ENCODE data around the gene NEURL3.

The NEURL3 gene

DNA sequence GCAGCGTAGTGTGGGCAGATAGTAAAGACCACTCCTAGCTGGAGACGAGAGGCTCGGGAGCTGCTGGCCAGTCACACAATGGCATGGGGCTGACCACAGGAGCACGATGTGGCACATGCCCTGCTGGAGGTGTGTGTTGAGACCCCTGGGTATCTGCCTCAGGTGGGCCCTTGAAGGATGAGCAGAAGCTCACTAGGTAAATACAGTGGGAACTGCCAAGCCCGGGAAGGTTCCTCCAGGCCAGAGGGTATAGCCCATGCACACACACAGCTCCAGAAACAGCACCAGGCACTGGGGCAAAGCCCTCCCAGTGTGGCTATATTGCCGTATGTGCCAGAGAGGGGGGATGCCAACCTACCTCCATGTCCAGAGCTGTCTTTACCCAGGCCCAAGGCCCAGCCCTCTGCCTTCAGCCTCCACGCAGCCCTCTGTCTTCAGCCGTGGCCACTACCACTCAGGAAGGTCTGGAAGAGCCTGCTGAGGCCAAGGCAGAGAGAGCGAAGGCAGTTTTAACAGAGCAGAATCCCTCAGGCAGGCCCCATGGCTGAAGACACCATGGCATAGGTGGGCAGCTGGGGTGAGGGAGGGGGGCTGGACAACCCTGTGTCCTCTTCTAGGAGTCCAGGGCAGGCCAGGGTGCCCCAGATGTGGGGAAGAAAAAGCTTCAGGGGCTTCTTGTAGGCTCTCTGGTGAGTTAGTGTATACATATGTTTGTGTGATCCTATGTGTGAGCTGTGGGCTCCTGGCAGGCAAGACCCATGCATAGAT is 24.4 kb upstream of the NEURL3 start:
- in situ Hi-C loops (cut with MboI; ENCODE audit: low sequenced_read_pairs): loop anchor here (25.0 kb wide), 1 partner anchor 517 kb away; no protein-coding TSS in a partner anchor

DNA sequence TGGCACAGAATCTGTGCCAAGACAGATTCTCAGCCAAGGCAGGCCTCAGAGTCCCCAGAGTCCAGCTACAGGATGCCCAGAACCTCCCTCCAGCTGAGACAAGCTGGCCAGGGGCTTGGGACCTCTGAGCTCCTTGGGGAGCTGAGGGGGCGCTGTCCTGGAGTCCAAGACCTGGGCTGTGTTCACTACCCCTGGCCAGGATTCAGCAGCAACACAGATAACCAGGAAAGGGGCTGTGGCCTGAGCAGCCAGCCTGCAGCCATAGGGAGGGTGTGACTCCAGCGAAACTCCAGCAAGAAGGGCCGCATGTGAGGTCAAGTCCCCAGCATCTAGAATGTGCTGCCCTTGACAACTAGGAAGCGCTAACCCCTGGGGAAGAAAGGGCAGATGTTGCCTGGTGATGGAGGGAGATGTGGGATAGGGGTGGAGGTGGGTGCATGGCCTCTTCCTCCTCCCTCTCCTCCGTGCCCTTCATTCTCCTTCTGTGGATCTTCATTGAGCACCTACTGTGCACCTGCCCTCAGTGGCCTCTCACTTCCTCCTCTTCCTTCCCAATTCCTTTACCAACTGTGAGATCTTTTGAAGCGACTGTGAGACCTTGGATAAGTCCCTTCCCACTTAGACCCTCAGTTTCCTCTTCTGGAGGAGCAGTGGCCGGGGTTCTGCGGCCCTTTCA is 23.7 kb upstream of the NEURL3 start:
- in situ Hi-C loops (cut with MboI; ENCODE audit: low sequenced_read_pairs): loop anchor here (25.0 kb wide), 1 partner anchor 517 kb away; no protein-coding TSS in a partner anchor

DNA sequence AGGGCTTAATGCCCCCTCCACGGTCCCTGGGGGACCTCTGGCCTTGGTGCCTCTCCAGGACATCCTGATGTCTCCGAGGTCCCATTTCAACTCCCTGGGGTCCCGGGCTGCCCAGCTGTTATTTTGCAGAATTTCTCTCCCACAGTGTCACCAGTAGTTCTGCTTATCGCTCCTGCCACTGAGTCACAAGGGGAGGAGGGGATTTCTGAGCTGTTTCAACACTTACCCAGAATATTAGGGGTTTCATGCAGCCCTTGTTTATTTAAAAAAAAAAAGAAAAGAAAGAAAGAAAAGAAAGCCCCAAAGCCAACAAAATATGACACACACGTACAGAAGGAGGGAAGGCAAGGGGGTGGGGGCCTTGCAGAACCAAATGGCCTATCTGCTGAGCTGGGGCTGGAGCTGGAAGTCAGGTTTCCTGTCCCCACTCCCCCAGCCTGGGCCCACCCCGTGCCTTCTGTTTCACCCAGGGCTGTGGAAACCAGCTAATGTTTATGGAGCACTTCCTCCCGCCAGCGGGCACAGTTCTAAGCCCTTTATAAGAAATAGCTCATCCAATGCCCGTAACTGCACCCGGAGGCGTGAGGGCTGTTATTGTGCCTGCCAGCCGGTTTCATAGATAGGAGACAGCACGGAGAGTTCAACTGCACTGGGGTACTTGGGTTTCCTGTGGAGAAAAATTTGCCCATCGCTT is 23.0 kb upstream of the NEURL3 start:
- in situ Hi-C loops (cut with MboI; ENCODE audit: low sequenced_read_pairs): loop anchor here (25.0 kb wide), 1 partner anchor 516 kb away; no protein-coding TSS in a partner anchor

DNA sequence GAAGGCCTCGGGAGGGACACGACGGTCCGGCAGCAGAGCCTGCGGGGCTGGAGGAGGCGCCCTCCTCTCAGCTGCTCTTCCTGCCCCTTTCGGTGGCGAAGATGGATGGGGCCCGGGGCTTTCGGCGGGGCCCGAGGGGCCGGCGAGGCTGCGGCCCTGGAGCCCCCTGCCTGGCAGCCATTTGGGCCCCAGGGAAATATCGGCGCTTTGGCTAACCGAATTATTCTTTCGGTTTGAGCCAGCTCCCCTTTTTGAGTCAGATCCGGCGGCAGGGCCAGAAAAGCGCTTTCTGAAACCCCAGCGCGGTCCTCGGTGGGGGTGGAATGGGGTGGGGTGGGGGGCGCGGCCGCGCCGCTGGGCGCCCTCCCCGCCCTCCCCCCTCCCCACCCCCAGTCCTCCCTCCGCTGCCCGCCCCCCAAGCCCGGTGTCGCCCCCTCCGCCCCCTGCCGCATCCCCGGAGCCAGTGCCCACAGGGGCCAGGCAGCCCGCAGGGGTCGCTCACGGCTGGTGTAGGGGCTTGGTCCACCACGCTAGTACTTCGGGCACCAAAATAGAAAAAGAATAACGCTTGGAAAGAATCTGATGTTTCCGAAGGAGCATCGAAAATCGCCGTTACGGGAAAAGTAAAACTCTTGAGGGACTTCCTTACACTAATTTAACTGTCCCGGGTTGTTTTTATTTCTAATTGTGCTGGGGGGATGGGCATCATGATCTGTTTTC is 22.3 kb upstream of the NEURL3 start:
- in situ Hi-C loops (cut with MboI; ENCODE audit: low sequenced_read_pairs): loop anchor here (25.0 kb wide), 1 partner anchor 515 kb away; no protein-coding TSS in a partner anchor

DNA sequence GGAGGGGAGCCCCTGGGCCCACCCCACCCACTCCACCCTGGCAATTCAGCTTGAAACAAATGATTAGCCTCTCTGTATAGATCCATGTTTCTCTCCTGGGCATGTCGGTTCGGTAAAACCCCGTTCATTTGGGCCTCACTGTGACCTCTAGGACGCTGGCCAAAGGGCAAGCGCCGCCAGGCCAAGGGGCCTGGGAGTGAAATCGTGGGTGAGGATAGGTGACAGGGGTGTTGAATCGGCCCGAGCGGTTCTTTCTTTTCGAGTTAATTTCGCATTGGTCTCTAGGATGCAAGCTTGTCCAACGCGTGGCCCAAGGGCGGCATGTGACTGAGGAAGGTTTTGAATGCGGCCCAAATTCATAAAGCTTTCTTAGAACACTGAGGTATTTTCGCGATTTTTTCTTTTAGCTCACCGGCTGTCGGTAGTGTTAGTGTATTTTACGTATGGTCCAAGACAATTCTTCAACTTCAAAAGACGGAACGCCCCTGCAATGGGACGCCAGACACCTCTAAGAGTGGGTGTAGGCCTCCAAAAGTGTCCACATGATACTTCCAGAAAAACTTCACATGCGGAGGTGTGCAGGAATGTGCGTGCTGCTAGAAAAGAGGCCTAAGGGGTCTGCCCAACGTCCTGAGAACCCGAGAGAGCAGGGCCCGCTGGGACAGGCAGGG is 21.6 kb upstream of the NEURL3 start:
- in situ Hi-C loops (cut with MboI; ENCODE audit: low sequenced_read_pairs): loop anchor here (25.0 kb wide), 1 partner anchor 514 kb away; no protein-coding TSS in a partner anchor

DNA sequence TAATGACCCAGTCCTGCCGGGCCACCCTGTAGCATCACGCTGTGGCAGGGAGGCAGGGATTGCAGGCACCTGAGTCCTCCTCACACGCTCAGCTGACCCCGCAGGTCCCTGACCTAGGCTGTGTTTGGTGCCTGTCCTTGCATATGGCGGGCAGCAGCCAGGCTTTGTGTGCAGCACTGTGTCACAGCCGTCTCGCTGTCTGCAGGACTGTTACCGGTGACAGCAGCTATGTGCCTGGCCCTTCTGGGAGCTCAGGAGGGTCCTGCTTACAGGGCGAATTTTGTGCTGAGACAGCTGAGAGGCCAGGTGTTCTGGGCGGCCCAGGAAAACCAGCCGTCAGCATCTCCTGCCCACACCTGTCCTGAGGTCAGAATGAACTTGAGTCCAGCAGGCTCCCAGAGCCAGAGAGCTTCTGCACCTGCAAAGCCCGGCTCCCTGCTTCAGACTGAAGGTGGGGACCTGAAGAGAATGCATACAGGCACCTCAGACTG is 21.0 kb upstream of the NEURL3 start:
- in situ Hi-C loops (cut with MboI; ENCODE audit: low sequenced_read_pairs): loop anchor here (25.0 kb wide), 1 partner anchor 514 kb away; no protein-coding TSS in a partner anchor

DNA sequence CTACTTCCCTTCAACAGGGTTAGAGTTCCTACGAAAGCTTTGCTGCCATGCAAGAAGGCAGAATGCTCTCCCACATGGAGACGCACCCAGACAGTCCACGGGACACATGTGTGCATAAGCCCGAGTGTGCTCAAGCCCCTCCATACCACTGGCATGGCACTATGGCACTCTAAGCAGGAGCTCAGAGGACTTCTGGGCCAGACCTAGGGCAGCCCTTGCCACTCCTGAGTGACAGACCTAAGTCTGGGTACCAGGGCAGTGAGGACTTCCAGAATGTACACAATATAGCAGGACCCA is 20.0 kb upstream of the NEURL3 start:
- in situ Hi-C loops (cut with MboI; ENCODE audit: low sequenced_read_pairs): loop anchor here (25.0 kb wide), 1 partner anchor 513 kb away; no protein-coding TSS in a partner anchor

DNA sequence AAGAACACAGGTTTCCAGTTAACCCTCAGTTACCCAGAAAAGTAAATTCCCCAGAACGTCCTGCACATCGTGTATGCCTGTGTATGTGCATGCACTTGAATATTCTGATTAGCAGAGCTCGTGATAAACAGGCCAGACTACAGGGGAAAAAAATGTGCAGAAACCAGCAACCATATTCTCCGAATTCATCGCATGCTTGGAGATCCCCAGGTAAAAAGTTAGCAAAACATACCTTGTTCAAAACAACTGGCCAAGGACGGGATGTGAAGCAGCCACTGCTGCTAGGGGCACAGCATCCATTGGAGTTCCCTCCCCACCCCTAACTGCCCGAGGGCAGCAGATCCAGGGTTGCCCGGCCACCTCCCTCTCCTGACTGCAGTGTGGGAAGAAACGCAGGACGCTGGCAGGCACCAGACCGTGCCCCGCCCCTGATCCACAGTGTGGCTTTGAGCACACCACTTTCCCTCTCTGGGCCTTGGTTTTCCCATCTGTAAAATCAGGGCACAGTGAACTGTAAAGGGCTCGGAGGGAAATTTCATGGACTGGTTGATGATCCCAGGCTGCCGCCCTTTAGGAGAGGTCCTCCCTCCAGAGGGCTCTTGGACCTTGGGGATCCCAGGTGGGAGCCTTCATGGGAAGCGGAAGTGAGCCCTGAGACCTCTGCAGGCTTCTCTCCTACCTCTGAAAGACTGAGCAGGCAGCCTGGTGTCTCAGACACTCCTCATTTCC is 19.5 kb upstream of the NEURL3 start:
- in situ Hi-C loops (cut with MboI; ENCODE audit: low sequenced_read_pairs): loop anchor here (25.0 kb wide), 1 partner anchor 512 kb away; no protein-coding TSS in a partner anchor

DNA sequence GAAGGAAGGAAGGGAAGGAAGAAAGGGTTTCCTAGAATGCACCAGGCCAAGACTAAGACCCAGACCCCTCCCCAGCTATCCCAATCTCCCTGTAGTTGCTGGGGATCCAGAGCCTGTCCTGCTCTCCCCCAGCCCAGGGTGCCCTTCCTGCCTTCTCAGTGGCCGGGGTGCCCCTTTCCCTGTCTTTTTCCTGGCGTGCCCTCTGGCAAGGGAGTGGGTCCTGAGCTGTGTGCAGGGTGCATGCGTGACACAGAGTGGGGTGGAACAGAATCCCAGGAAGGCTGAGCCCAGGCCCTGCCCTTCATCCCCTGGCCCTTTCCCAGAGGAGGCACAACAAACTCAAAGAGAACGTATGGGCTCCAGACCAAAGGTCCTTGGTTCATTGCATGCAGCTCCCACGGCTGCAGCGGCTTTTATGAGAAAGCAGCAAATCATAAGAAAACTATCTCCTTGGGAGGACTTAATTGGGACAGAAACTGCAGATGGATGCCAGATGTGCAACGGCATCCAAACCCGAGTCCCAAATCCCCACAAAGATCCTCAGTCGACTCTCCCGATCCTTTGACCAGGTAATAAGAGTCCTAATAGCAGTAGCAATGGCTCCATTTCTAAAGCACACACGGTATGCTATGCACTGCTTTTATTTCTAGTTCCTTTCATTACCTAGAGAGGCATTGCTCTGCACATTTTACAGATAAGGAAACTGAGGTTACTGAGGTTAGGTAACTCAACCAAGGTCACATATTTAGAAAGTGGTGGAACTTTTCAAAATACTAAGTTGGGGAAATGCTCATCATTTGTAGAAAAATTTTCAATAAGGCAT is 18.7 kb upstream of the NEURL3 start:
- in situ Hi-C loops (cut with MboI; ENCODE audit: low sequenced_read_pairs): no loop called here

DNA sequence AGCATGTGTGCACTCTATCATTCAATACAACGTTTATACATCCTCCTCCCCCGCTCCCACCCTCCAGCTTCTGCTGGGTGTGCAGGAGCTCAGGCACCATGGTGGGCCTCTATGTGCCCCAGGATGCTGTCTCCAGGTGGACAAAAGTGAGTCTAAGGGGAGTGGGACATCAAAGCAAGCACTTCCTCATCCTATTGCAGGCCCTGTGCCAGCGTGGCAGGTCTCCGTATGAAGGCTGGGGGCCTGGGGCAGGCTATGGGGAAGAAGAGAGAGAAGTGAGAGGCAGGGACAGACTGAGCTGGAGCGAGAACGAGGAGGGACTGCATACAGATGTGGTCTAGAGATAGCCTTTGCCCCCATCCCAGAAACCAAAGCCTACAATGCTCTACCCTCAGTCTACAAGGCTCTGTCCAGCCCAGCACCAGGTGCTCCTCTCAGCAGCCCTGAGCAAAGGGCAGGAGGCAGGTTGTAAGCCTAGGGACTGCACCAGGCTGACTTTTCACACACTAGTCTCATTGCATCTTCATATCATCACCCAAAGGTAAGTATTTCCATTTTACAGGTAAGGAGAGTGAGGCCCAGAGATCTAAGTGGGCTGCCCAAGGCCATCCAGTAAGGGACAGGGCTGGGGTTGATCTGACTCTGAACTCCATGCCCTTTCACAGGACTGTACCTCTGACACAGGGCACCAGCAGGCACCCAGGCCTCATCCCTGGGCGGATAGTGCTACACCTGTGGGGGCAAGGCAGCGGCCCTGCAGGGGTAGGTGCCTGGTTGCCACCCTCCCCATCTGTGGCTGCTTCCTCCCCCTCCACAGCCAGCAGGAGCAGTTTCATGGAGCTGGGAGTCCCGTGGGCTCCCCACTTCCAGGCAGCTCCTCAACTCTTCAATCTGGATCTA is 17.4 kb upstream of the NEURL3 start:
- in situ Hi-C loops (cut with MboI; ENCODE audit: low sequenced_read_pairs): no loop called here

DNA sequence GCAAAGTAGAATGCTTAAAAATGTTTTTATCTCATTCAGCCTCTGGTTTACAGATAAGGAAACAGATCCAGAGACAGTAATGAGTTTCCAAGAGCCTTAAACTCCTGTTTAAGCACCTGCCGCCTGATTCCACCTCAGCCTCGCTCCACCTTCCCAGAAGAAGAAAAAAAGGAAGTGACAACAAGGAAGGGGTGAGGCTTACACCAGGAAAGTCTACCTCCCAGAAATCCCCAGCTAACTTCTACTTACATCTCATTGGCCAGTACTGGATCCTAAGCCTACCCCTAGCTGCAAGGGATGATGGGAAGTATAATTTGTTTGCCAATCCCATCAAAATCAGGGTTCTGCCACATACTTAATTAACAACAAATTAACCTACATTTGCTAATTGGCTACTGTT is 16.1 kb upstream of the NEURL3 start:
- in situ Hi-C loops (cut with MboI; ENCODE audit: low sequenced_read_pairs): no loop called here

DNA sequence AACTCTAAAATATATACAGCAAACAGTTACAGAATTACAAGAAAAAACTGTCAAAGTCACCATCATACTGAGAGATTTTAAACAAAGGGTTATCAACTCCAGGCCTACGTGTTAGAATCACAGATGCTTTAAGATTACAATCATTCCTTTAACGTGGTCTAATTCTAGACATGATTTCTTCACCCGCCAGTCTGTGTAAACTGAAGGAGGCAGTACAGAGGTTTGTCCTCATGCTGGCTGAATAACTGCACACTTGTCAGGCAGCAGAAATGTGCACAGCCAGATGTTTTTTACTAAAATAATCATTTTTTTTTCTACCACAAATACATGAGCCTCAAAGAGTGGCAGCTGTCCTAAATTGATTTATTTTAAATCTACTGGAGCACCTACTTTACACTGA is 15.5 kb upstream of the NEURL3 start:
- in situ Hi-C loops (cut with MboI; ENCODE audit: low sequenced_read_pairs): no loop called here

DNA sequence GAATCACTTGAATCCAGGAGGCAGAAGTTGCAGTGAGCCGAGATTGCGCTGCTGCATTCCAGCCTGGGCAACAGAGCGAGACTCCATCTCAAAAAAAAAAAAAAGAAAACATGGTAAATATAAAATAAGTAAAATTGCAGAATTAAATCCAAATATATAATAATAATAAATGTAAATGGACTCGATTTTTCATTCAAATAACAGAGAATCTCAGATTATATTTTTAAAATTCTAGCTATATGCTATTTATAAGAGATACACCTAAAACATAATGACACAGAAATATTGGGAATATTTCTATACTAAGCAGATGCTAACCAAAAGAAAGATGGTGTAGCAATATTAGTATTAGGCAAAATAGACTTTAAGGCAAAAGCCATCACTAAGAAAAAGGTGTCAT is 15.1 kb upstream of the NEURL3 start:
- in situ Hi-C loops (cut with MboI; ENCODE audit: low sequenced_read_pairs): no loop called here

DNA sequence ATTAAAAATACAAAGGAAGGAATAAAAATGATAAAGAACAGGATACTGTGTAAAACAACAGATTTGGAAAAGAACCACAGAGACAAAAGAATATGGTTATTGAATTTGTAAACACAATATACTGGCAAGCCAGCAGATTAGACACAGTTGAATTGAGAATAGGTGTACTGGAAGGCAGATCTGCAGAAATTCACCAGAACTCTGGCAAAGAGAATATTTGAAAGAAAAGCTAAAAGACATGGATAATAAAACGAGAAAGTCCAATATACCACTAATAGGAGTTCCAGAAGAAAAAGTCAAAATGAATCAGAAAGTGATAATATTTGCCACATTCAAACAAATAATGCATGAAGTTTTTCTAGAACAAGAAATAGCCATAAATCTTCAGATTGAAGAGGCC is 11.9 kb upstream of the NEURL3 start:
- in situ Hi-C loops (cut with MboI; ENCODE audit: low sequenced_read_pairs): no loop called here

DNA sequence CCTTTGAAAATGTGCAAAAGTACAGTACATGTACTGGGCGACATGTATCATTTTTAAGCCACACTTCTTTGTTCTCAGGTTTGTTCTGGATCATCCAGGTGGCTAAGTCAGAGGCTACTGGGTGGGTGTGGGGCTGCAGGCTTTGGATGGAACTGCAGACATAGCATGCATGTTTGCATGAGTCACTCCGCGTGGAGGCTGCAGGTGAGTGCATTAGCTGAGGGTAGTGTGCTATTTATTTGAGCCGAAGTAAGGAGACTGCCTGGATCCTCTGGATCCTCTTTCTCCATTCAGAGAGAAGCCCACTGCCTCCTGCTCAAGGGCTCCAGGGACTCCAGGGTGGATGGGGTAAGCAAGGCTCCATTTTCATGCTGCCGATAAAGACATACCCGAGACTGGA is 9.4 kb upstream of the NEURL3 start:
- in situ Hi-C loops (cut with MboI; ENCODE audit: low sequenced_read_pairs): no loop called here

DNA sequence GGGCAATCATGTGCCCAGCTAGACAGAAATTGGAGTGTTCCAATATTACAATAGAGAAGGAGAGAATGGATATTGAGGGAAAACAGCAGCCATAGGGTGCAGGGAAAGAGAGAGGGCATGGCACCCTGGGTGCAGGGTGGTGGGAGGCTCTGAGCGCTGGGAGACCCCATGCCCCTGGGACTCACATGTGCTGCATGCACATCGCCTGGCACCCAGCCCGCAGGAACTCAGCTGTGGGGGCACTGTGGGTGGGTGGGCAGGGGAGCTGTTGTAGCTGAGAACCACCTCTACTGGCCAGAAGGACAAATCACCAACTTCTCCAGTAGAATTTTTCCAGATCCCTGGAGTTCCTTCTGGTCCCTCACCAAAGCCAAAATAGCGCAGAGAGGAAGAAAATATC is 7.2 kb upstream of the NEURL3 start:
- in situ Hi-C loops (cut with MboI; ENCODE audit: low sequenced_read_pairs): no loop called here

DNA sequence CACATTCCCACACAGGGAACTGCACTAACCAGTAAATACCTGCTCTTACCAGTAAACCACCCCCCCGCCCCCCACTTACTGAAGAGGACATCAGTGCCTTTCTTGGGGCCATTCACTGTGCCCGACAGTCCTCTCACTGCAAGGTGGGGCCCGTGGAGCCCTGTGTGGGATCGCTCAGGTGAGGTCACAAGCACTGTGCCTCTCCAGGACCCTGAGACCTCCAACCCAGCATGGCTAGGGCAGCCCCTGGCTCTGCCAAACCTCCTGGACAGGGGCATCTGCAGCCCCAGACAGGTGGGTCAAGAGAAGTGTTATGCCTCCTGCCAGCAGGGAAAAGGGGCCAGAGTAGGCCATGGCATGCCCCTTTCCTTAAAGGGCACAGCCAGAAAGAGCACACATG is 6.7 kb upstream of the NEURL3 start:
- in situ Hi-C loops (cut with MboI; ENCODE audit: low sequenced_read_pairs): no loop called here
